Esophagus squamous epithelium (tissue), 5 donors: ENCODE data around the gene C1orf50. TPM values are rescaled to one million over a fixed set of nuclear protein-coding genes. Genes with fewer than 3 reads are reported as not detected.

Experiments
- DNase-seq: peaks from one replicate; lab custom pipeline; 2025; lab: John Stamatoyannopoulos, UW
- H3K27ac ChIP-seq, 4 donors: fragments of 200-600 bp; sonication (generic); one replicate each; pipeline ENCODE4 v1.5.1; 2016 to 2019; ENCODE audit warnings: mild to moderate bottlenecking in 1 of 4
- H3K27me3 ChIP-seq, 4 donors: fragments of 200-600 bp; sonication (generic); 1 replicate in 3 of 4; 2 replicates in 1 of 4; pipeline versions ENCODE4 v1.5.1 to v1.6.0; 2017 to 2021; ENCODE audit warnings: antibody characterized with exemption in 1 of 4
- H3K36me3 ChIP-seq, 3 donors: fragments of 200-600 bp; sonication (generic); one replicate each; pipeline ENCODE4 v1.5.1; 2016 to 2019
- H3K4me1 ChIP-seq, 3 donors: fragments of 200-600 bp; sonication (generic); one replicate each; pipeline ENCODE4 v1.5.1; 2017 to 2019
- H3K4me3 ChIP-seq, 4 donors: fragments of 200-600 bp; sonication (generic); 1 replicate in 3 of 4; 2 replicates in 1 of 4; pipeline ENCODE4 v1.5.1; 2016 to 2019; ENCODE audit warnings: mild to moderate bottlenecking in 2 of 4, moderate library complexity in 1 of 4
- H3K9me3 ChIP-seq, 3 donors: fragments of 200-600 bp; sonication (generic); one replicate each; pipeline ENCODE4 v1.5.1; 2016 to 2019
- CTCF ChIP-seq, 6 experiments: fragments of 450-650 bp in 4 of 6; fragments of 200-600 bp in 2 of 6; sonication (generic) in 2 of 6; IDR thresholded peaks; one replicate each; pipeline ENCODE4 v1.5.1; 2016 to 2019; ENCODE audit warnings: antibody characterized with exemption in 6 of 6, mild to moderate bottlenecking in 4 of 6, moderate library complexity in 4 of 6
- POLR2A ChIP-seq, 4 donors: fragments of 450-650 bp; IDR thresholded peaks; one replicate each; pipeline ENCODE4 v1.6.1; 2017; ENCODE audit warnings: antibody characterized with exemption in 4 of 4, mild to moderate bottlenecking in 4 of 4, moderate library complexity in 3 of 4
- WGBS, 2 donors: methylation state at CpG; one replicate each; pipeline ENCODE4 v1.1.5; 2018; 5-methylcytosine and 5-hydroxymethylcytosine counted together
- intact Hi-C: fragments of 100-400 bp; cut with DNase I; formaldehyde crosslinking; loops from one replicate; pipeline ENCODE4 v1.15.0; 2022
- total RNA-seq, 4 donors: library from RNA; depleted of rRNA; stranded (reverse); fragments of >200 nt; gene quantifications; one replicate each; pipeline ENCODE4 v1.1.0, GENCODE V29; 2016
- donor health status: DM: yes; HTN: yes; CAD: no.

Gene C1orf50
- total RNA-seq, 4 donors from 2014 or later: 1.5 to 15.4 (median 3.8) TPM

DNA sequence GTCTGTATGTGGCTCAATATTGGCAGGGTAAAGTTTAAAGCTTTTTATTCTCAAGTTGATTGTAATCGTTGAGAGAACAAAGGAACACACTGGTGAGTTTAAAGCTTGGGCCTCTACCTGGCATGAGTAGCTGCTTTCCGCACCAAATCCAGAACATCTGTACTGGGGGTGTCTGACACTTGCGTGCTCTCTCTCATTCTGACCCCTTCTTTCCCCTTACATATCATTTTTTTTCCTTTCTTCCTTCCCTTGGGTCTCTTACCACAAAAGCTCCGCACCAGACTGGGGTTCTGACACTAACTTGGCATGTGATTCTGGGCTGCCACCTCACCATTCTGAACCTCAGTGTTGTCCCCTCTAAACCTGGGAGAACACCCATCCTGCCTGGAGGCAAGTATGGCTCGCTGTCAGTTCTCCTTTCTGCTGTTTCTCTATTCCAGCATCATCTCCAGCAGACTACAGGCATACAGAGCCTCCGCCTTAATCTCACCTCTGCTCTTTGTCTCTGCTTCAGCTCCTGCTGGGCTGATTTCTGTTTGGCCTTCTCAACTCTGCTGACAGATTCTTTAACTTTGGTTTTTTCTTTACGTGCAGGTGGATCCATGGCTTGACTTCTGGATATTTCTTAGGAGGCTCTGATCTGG is 49.0 kb downstream of the C1orf50 start:
- Histone ChIP-seq H3K27ac (peak overlapping the region; percentile 96 to 99 (median 98)), H3K9me3 (no peaks in the 10 kb centered on the region), H3K4me1 (peaks cover 10 to 30% (median 13%) of the 10 kb centered on the region in 3 donors), H3K27me3 (no peaks in the 10 kb centered on the region), H3K36me3 (peaks cover 0 to 18% (median 0%) of the 10 kb centered on the region in 3 donors), H3K4me3 (peak overlapping the region; percentile 68 to 88 (median 76))
- TF ChIP-seq CTCF (IDR thresholded peaks at IDR 0.05) (no peak), POLR2A (IDR thresholded peaks at IDR 0.05) (no peak)
- WGBS, 2 donors: 25 to 29% methylated on average over 7 of the region's 7 CpGs
- no peak for DNase-seq
- intact Hi-C loops: no loop called here

GRCh38 chr1:42816585-42817439 is 49.8 kb downstream of the C1orf50 start, which contains the start of the genes ERMAP and SVBP:
TSS of gene ERMAP (plus strand) at chr1:42817122. CDS start at chr1:42830449, 13,327 bp downstream.
TSS of gene SVBP (minus strand) at chr1:42817397. CDS start at chr1:42816544, 853 bp downstream.
- WGBS, 2 donors: 5% methylated on average over 5 of the region's 66 CpGs; no CpG with 5 or more reads in 1 of the 2 donors
- TF ChIP-seq CTCF (IDR thresholded peaks at IDR 0.05) (no peak), POLR2A (IDR thresholded peaks at IDR 0.05) (peak in 1 of 4 donors; percentile 40)
- peak; percentile 56 for DNase-seq

GRCh38 chr1:42817440-42817767 is 50.4 kb downstream of the C1orf50 start:
- no peaks in the 10 kb centered on the region for H3K9me3 ChIP-seq
- TF ChIP-seq POLR2A (IDR thresholded peaks at IDR 0.05): no peak
- TF ChIP-seq CTCF (IDR thresholded peaks at IDR 0.05): no peak
- DNase-seq: no peak
- intact Hi-C loops: no loop called here
- peak overlapping the region in 3 of 4 donors; percentile 98 to 99 (median 99) for H3K27ac ChIP-seq
- 0 to 1% methylated on average over 9 to 13 of the region's 13 CpGs for WGBS, 2 donors
- peak overlapping the region; percentile 68 to 88 (median 76) for H3K4me3 ChIP-seq
- H3K4me1 ChIP-seq: peaks cover 10 to 34% (median 13%) of the 10 kb centered on the region in 3 donors
- no peaks in the 10 kb centered on the region for H3K27me3 ChIP-seq
- H3K36me3 ChIP-seq: peaks cover 0 to 11% (median 0%) of the 10 kb centered on the region in 3 donors

More at GRCh38 chr1:42816585-42817439, 49.8 kb downstream of the C1orf50 start, which contains the start of the genes ERMAP and SVBP:
- Histone ChIP-seq H3K36me3 (peaks cover 0 to 11% (median 0%) of the 10 kb centered on the region in 3 donors), H3K27ac (peak within 1 kb of the TSS; percentile 96 to 99 (median 98)), H3K4me3 (peak within 1 kb of the TSS; percentile 68 to 88 (median 76)), H3K9me3 (no peaks in the 10 kb centered on the region), H3K27me3 (no peaks in the 10 kb centered on the region), H3K4me1 (peaks cover 10 to 30% (median 13%) of the 10 kb centered on the region in 3 donors)
- intact Hi-C loops: no loop called here

DNA sequence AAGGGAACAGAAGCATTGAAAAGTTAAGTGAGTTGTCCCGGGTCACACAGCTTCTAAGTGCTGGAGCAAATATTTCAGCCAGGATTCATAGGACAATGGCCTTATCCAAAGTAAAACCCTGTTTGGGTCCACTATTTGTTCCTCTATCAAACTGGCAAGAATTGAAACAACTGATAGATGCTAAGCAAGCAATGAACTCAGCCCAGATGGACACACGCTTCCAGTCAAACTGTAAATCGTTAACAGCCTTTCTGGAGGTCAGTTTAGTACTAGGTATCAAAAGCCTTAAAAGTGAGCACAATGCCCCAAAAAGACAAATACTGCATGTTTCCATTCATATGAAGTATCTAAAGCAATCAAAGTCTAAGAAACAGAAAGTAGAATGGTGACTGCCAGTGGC is 50.9 kb downstream of the C1orf50 start:
- WGBS, 2 donors: 98% methylated on average over 3 of the region's 3 CpGs
- H3K9me3 ChIP-seq: no peaks in the 10 kb centered on the region
- no peak for DNase-seq
- no peaks in the 10 kb centered on the region for H3K27me3 ChIP-seq
- H3K4me3 ChIP-seq: peak overlapping the region in 1 of 4 donors; percentile 88
- H3K36me3 ChIP-seq: peaks cover 0 to 11% (median 0%) of the 10 kb centered on the region in 3 donors
- H3K4me1 ChIP-seq: peaks cover 10 to 40% (median 13%) of the 10 kb centered on the region in 3 donors
- no peak overlapping the region for H3K27ac ChIP-seq
- TF ChIP-seq POLR2A (IDR thresholded peaks at IDR 0.05) (no peak), CTCF (IDR thresholded peaks at IDR 0.05) (no peak)
- intact Hi-C loops: no loop called here
